Smooth muscle cell (in vitro differentiated cells): ENCODE results near the gene USP34. TPM values are rescaled to one million over a fixed set of nuclear protein-coding genes. Genes with fewer than 3 reads are reported as not detected.

Experiments used
- DNase-seq: peaks from one replicate; lab custom pipeline; 2025; ENCODE audit not compliant: unreplicated experiment; lab: John Stamatoyannopoulos, UW
- H2AFZ ChIP-seq: fragments of 200-600 bp; sonication (generic); 2 replicates; pipeline ENCODE4 v1.6.0; 2016; ENCODE audit warnings: antibody characterized with exemption, low read depth, mild to moderate bottlenecking
- H3F3A ChIP-seq: fragments of 200-600 bp; sonication (generic); 2 replicates; pipeline ENCODE4 v1.6.0; 2017; ENCODE audit warnings: antibody characterized with exemption, low read depth
- H3K27ac ChIP-seq: fragments of 200-600 bp; sonication (generic); 2 replicates; pipeline ENCODE4 v1.5.1; 2016; ENCODE audit warnings: low read depth, mild to moderate bottlenecking
- H3K27me3 ChIP-seq: fragments of 200-600 bp; sonication (generic); 2 replicates; pipeline ENCODE4 v1.6.1; 2016; ENCODE audit warnings: low read depth, mild to moderate bottlenecking
- H3K36me3 ChIP-seq: fragments of 200-600 bp; sonication (generic); 2 replicates; pipeline ENCODE4 v1.5.1; 2016; ENCODE audit warnings: low read depth
- H3K4me1 ChIP-seq: fragments of 200-600 bp; sonication (generic); 2 replicates; pipeline ENCODE4 v1.5.1; 2016; ENCODE audit warnings: low read depth
- H3K4me2 ChIP-seq: fragments of 200-600 bp; sonication (generic); 2 replicates; pipeline ENCODE4 v1.6.0; 2016; ENCODE audit warnings: mild to moderate bottlenecking
- H3K4me3 ChIP-seq: fragments of 200-600 bp; sonication (generic); 2 replicates; pipeline ENCODE4 v1.5.1; 2016; ENCODE audit warnings: mild to moderate bottlenecking
- H3K79me2 ChIP-seq: fragments of 200-600 bp; sonication (generic); 2 replicates; pipeline ENCODE4 v1.6.0; 2016; ENCODE audit warnings: low read depth, mild to moderate bottlenecking
- H3K9ac ChIP-seq: fragments of 200-600 bp; sonication (generic); 2 replicates; pipeline ENCODE4 v1.6.0; 2016; ENCODE audit warnings: low read depth
- H3K9me3 ChIP-seq: fragments of 200-600 bp; sonication (generic); replicated peaks from 2 replicates; pipeline ENCODE4 v1.5.1; 2016; ENCODE audit warnings: low read depth
- H4K20me1 ChIP-seq: fragments of 200-600 bp; sonication (generic); 2 replicates; pipeline ENCODE4 v1.6.0; 2016; ENCODE audit warnings: low read depth
- CTCF ChIP-seq: fragments of 200-600 bp; sonication (generic); IDR thresholded peaks from 2 replicates; pipeline ENCODE4 v1.5.1; 2017; ENCODE audit warnings: borderline replicate concordance, mild to moderate bottlenecking, antibody characterized with exemption; ENCODE audit not compliant: insufficient read depth, poor library complexity, severe bottlenecking
- WGBS: methylation state at CpG from one replicate; pipeline ENCODE4 v1.1.7; 2016; ENCODE audit warnings: low lambda C conversion rate; 5-methylcytosine and 5-hydroxymethylcytosine counted together
- polyA plus RNA-seq: library from polyadenylated mRNA; unstranded; fragments of >200 nt; fragmentation: Nextera tagmentation; extraction: Ambion mirVana; gene quantifications from 2 replicates; pipeline ENCODE4 v1.2.1, GENCODE V29; 2016
- total RNA-seq: library from RNA; depleted of rRNA; stranded (reverse); fragments of >200 nt; gene quantifications from 2 replicates; pipeline ENCODE4 v1.2.3, GENCODE V29; 2014

The USP34 gene
- total and polyA plus RNA-seq, 2 experiments from 2014 or later, result 26.4 to 152 TPM

- no peak overlapping the region for H2AFZ ChIP-seq
- no peaks in the 10 kb centered on the region for H3K79me2 ChIP-seq
- H3K4me2 ChIP-seq, result no peak overlapping the region
- H4K20me1 ChIP-seq, result no peaks in the 10 kb centered on the region
- no peaks in the 10 kb centered on the region for H3K27me3 ChIP-seq
- no peak overlapping the region for H3K4me3 ChIP-seq
- H3K4me1 ChIP-seq, result no peaks in the 10 kb centered on the region
- WGBS, result 97% methylated on average over 5 of the region's 5 CpGs
- H3K36me3 ChIP-seq, result peaks cover 7% of the 10 kb centered on the region
- TF ChIP-seq CTCF, result no peak
- no peak for DNase-seq
- no peak overlapping the region for H3K27ac ChIP-seq
- H3F3A ChIP-seq, result no peaks in the 10 kb centered on the region
- no peaks in the 10 kb centered on the region for H3K9me3 ChIP-seq
- no peak overlapping the region for H3K9ac ChIP-seq
Measured at GRCh38 chr2:61254536-61254935, 216.4 kb downstream of the USP34 start.

- WGBS, result 93% methylated on average over 4 of the region's 4 CpGs
- Histone ChIP-seq H3K4me3 (no peak overlapping the region), H4K20me1 (no peaks in the 10 kb centered on the region), H3K4me1 (no peaks in the 10 kb centered on the region), H2AFZ (no peak overlapping the region), H3K36me3 (peaks cover 7% of the 10 kb centered on the region), H3K9me3 (no peaks in the 10 kb centered on the region), H3K27me3 (no peaks in the 10 kb centered on the region), H3K79me2 (no peaks in the 10 kb centered on the region), H3K9ac (no peak overlapping the region), H3K27ac (no peak overlapping the region), H3K4me2 (no peak overlapping the region), H3F3A (no peaks in the 10 kb centered on the region)
- TF ChIP-seq CTCF, result no peak
- no peak for DNase-seq
Measured at GRCh38 chr2:61253136-61253535, 217.8 kb downstream of the USP34 start.

- 50% methylated on average over 2 of the region's 2 CpGs for WGBS
- H3K4me2 ChIP-seq, result no peak overlapping the region
- H3K36me3 ChIP-seq, result peaks cover 10% of the 10 kb centered on the region
- H3K9me3 ChIP-seq, result no peaks in the 10 kb centered on the region
- no peak overlapping the region for H3K4me3 ChIP-seq
- H2AFZ ChIP-seq, result no peak overlapping the region
- H3K4me1 ChIP-seq, result no peaks in the 10 kb centered on the region
- no peak for DNase-seq
- H3K27ac ChIP-seq, result no peak overlapping the region
- no peaks in the 10 kb centered on the region for H3F3A ChIP-seq
- no peaks in the 10 kb centered on the region for H3K27me3 ChIP-seq
- H4K20me1 ChIP-seq, result no peaks in the 10 kb centered on the region
- TF ChIP-seq CTCF, result no peak
- no peak overlapping the region for H3K9ac ChIP-seq
- no peaks in the 10 kb centered on the region for H3K79me2 ChIP-seq
Measured at GRCh38 chr2:61252031-61252430, 218.9 kb downstream of the USP34 start.

- Histone ChIP-seq H3K79me2 (no peaks in the 10 kb centered on the region), H3K36me3 (peaks cover 10% of the 10 kb centered on the region), H3K4me2 (no peak overlapping the region), H4K20me1 (no peaks in the 10 kb centered on the region), H3K27me3 (no peaks in the 10 kb centered on the region), H2AFZ (no peak overlapping the region), H3K4me1 (no peaks in the 10 kb centered on the region), H3K27ac (no peak overlapping the region), H3K4me3 (no peak overlapping the region), H3K9me3 (no peaks in the 10 kb centered on the region), H3K9ac (no peak overlapping the region), H3F3A (no peaks in the 10 kb centered on the region)
- no peak for TF ChIP-seq CTCF
- no peak for DNase-seq
- WGBS, result 98% methylated on average over 9 of the region's 9 CpGs
Measured at GRCh38 chr2:61249521-61250071, 221.3 kb downstream of the USP34 start.
